ENCODE results near the gene KIF24. TPM values are rescaled to one million over a fixed set of nuclear protein-coding genes. Genes with fewer than 3 reads are reported as not detected.

KIF24 gene
- total RNA-seq, 1 experiment from 2014 or later: 4.2 TPM

DNA sequence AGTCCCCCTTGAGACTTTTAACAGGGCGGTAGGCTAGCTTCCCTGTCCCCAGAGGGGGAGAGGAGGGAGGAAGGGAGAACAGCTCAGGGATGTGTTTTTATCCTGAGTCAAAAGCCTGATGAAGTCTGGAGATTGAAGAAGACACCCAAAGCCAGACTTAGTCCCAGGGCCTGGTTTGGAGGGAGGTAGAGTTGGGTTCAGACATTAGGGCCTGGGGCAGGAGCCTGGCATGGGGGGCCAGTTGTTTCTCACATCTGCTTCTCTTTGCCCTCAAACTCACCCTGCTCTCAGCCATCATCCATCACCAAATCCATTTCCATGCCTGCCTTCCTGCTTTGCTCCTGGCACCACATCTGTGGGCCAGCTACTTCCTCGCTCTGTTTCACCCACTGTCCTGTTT is 44.7 kb upstream of the KIF24 start:
- intact Hi-C loops (cut with micrococcal nuclease; ENCODE audit: unreplicated experiment): no loop called here
- DNase-seq: no peak
- H3K4me1 Mint-ChIP-seq (ENCODE audit: low read depth, unreplicated experiment): peaks cover 27% of the 10 kb centered on the region
- H3K27ac Mint-ChIP-seq (ENCODE audit: unreplicated experiment): peak overlapping the region; percentile 0
- peaks cover 28% of the 10 kb centered on the region for H3K36me3 Mint-ChIP-seq (ENCODE audit: insufficient read depth, unreplicated experiment)
- CTCF ChIA-PET: no interaction called here
- no peak overlapping the region for H3K4me3 Mint-ChIP-seq (ENCODE audit: low read depth, unreplicated experiment)
- TF ChIP-seq, protein P1, sequence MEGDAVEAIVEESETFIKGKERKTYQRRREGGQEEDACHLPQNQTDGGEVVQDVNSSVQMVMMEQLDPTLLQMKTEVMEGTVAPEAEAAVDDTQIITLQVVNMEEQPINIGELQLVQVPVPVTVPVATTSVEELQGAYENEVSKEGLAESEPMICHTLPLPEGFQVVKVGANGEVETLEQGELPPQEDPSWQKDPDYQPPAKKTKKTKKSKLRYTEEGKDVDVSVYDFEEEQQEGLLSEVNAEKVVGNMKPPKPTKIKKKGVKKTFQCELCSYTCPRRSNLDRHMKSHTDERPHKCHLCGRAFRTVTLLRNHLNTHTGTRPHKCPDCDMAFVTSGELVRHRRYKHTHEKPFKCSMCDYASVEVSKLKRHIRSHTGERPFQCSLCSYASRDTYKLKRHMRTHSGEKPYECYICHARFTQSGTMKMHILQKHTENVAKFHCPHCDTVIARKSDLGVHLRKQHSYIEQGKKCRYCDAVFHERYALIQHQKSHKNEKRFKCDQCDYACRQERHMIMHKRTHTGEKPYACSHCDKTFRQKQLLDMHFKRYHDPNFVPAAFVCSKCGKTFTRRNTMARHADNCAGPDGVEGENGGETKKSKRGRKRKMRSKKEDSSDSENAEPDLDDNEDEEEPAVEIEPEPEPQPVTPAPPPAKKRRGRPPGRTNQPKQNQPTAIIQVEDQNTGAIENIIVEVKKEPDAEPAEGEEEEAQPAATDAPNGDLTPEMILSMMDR (IDR thresholded peaks at IDR 0.05; ENCODE audit: unreplicated experiment): no peak
- H3K27me3 Mint-ChIP-seq (ENCODE audit: unreplicated experiment): peaks cover 4% of the 10 kb centered on the region
- H3K9me3 Mint-ChIP-seq (ENCODE audit: low read depth, unreplicated experiment): peaks cover under 1% of the 10 kb centered on the region
- no TSS peak for BruUV-seq (replicated peaks)

DNA sequence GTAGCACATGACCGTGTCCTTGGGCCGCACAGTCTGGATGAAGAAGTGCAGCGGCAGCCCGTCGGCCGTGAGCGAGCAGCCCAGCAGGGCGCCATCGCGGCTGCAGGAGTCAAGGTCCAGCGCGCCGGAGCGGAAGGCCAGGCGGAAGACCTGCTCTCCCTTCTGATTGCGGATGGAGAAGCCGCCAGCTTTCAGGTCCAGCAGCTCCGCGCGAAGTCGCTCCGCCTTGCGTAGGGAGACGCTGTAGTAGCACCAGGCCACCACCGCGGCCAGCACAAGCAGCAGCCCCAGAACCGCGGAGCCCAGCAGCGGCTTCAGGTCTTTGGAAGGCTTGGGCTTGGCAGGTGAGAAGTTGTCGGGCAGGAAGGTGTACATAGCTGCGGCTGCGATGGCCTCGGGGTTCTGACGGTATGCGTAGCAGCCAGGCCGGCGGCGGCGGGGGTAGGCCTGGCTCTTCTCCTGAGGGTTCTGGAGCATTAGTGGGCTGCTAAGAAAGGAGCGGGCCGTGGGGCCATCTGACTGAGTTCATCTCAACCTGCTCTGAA is 43.5 kb upstream of the KIF24 start:
- no peak overlapping the region for H3K4me3 Mint-ChIP-seq (ENCODE audit: low read depth, unreplicated experiment)
- intact Hi-C loops (cut with micrococcal nuclease; ENCODE audit: unreplicated experiment): no loop called here
- DNase-seq: no peak
- TF ChIP-seq, protein P1 (IDR thresholded peaks at IDR 0.05; ENCODE audit: unreplicated experiment): no peak
- peaks cover 21% of the 10 kb centered on the region for H3K4me1 Mint-ChIP-seq (ENCODE audit: low read depth, unreplicated experiment)
- H3K36me3 Mint-ChIP-seq (ENCODE audit: insufficient read depth, unreplicated experiment): peaks cover 28% of the 10 kb centered on the region
- CTCF ChIA-PET: no interaction called here
- peaks cover 3% of the 10 kb centered on the region for H3K9me3 Mint-ChIP-seq (ENCODE audit: low read depth, unreplicated experiment)
- no peak overlapping the region for H3K27ac Mint-ChIP-seq (ENCODE audit: unreplicated experiment)
- H3K27me3 Mint-ChIP-seq (ENCODE audit: unreplicated experiment): no peaks in the 10 kb centered on the region
- BruUV-seq (replicated peaks): no TSS peak

DNA sequence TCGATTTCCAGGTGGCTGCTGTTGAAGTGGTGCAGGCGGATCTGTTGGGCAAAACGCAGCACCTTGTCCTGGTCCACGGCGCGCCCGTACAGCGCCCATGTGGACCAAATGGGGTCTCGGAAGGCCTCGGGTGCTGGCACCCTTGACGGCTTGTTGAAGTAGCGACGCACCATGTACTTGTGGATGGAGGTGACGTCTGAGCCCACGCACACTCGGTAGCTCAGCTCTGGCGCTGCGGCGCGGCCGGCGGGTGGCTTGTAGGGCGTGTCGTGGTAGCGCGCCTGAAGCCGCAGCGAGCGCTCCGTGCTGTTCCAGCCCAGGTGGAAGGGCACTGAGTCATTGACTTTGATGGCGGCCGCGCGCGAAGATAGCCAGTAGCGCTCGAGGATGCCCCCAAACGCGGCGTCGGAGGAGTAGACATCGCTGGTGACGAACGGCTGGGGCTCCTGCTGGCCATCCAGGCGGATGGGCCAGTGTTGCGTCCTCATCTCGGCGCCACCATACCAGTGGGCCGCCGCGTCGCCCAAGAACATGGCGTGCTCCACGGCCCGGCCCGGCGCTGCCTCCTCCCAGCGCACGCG is 42.9 kb upstream of the KIF24 start:
- no TSS peak for BruUV-seq (replicated peaks)
- TF ChIP-seq, protein P1 (IDR thresholded peaks at IDR 0.05; ENCODE audit: unreplicated experiment): no peak
- H3K9me3 Mint-ChIP-seq (ENCODE audit: low read depth, unreplicated experiment): peaks cover 3% of the 10 kb centered on the region
- peaks cover 25% of the 10 kb centered on the region for H3K36me3 Mint-ChIP-seq (ENCODE audit: insufficient read depth, unreplicated experiment)
- H3K4me1 Mint-ChIP-seq (ENCODE audit: low read depth, unreplicated experiment): peaks cover 21% of the 10 kb centered on the region
- intact Hi-C loops (cut with micrococcal nuclease; ENCODE audit: unreplicated experiment): no loop called here
- no peak overlapping the region for H3K4me3 Mint-ChIP-seq (ENCODE audit: low read depth, unreplicated experiment)
- no peaks in the 10 kb centered on the region for H3K27me3 Mint-ChIP-seq (ENCODE audit: unreplicated experiment)
- no peak for DNase-seq
- H3K27ac Mint-ChIP-seq (ENCODE audit: unreplicated experiment): no peak overlapping the region
- CTCF ChIA-PET: no interaction called here

DNA sequence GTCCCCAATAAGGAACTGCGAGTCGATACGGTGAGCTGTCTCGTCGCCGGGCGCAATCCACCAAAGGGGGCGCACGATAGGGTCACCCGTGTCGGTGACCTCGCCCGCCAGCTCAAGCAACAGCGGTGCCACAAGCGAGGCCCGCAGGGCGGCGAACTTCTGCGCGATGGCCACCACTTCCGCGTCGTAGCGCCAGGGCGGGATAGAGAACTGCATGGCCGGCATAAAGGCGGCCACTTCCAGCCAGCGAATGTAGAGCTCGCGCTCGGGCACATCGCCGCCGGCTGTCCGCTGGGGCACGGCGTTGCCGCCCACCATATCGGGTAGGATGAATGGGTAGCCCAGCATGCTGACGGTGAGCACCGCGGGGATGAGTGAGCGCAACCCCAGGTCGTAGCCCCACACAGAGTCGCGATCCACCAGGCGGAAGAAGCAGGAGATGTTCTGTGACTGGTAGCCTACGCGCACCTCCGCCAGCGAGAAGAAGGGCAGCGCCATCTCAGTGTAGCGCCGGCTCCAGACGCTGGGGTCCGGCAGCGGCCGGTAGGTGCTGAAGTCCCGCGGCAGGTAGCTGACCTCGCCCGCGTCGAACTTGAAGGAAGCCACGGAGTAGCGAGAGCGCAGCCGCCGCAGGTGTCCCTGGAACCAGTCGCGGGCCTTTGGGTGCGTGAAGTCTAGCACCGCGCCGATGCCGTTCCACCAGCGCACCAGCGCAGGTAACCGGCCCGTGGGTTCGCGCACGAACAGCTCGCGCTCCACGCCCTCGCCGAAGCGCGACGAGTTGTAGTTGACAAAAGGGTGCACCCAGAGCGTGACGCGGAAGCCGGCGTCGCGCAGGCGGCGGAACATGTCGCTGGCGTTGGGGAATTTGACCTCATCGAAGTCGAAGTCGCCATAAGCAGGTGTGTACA is 42.2 kb upstream of the KIF24 start:
- no peak overlapping the region for H3K4me3 Mint-ChIP-seq (ENCODE audit: low read depth, unreplicated experiment)
- DNase-seq: no peak
- peaks cover 3% of the 10 kb centered on the region for H3K9me3 Mint-ChIP-seq (ENCODE audit: low read depth, unreplicated experiment)
- intact Hi-C loops (cut with micrococcal nuclease; ENCODE audit: unreplicated experiment): no loop called here
- CTCF ChIA-PET: no interaction called here
- H3K27ac Mint-ChIP-seq (ENCODE audit: unreplicated experiment): no peak overlapping the region
- H3K36me3 Mint-ChIP-seq (ENCODE audit: insufficient read depth, unreplicated experiment): peaks cover 19% of the 10 kb centered on the region
- peaks cover 21% of the 10 kb centered on the region for H3K4me1 Mint-ChIP-seq (ENCODE audit: low read depth, unreplicated experiment)
- H3K27me3 Mint-ChIP-seq (ENCODE audit: unreplicated experiment): no peaks in the 10 kb centered on the region
- TF ChIP-seq, protein P1 (IDR thresholded peaks at IDR 0.05; ENCODE audit: unreplicated experiment): no peak
- no TSS peak for BruUV-seq (replicated peaks)

Data from Calu3 (cell line).